ENCODE results near the gene ARAP1.

ARAP1 gene

GRCh38 chr11:72673284-72673942 is 78.8 kb downstream of the ARAP1 start:
- no peak for DNase-seq (ENCODE audit: low read depth)
- no peak for TF ChIP-seq CTCF (conservative IDR thresholded peaks at IDR 0.05; ENCODE audit: low read length)
- no peak overlapping the region for H3K4me3 ChIP-seq (ENCODE audit: low read length)

DNA sequence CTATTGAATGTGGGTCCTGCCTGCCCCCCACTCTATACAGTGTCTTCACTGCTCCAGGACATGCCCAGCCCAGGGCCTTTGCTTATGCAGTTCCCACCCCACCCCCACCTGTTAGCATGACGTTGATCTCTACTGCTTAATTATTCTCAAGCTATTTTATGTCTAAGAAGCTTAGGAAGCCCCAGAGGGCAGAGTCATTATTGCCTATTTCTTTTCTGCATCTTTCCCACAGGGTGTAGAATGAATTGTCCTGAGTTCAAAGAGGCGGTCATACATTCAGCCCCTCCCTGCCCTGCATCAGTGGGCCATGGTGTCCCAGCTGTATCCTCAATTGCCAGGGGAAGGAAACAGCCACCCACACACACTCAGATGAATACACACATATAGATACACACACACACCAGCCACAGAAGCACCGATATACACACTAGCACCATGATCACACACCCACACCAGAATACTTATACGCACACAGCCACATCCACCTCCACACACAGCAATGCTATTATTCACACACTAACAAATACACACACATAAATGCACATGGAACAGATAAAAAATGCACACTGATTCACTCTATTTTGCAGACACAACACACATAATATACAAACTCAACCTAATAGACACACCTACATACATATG is 79.5 kb downstream of the ARAP1 start:
- DNase-seq (ENCODE audit: low read depth), result no peak
- no peak overlapping the region for H3K4me3 ChIP-seq (ENCODE audit: low read length)
- no peak for TF ChIP-seq CTCF (conservative IDR thresholded peaks at IDR 0.05; ENCODE audit: low read length)

DNA sequence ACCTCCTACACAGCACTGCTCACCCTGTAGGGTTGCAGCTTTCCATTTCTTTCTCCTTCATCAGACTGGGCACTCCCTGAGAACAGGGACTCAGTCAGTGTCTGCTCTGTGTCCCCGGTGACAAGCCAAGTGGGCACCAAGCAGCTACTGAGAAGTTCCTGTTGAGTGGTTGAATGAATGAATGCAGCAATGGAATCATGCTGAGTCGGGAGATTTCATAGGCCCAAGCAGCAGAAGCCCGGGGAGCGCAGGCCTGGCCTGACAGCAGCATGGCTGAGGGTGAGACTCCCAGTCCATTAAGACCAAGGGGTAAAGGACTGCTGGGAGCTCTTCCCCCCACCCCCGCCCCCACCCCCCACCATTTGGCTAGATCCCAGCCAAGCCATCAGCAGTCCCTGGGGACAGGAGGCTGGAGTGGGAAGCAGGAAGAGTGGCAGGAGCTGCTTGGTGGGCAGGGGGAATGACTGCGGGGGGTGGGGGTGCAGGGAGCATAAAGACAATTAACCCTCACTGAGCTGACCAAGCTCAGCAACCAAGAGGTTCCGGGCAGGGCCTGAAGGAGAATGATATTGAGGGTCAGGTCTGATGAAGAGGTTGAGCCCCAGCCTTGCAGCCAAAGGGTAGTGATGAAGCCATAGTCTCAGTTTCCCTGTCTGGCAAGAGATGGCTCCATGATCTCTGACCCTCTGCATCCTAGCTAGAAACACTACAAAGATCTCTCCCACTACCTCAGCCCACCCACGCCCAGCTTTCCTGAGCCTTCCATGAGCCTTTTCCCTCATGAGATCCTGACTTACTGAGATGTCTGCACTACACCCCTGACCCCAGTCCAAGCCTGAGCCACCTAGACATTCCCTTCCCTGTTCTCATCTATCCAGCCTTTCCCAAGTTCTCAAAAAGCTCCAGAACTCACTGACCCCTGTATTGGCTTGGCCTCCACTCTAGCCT is 80.8 kb downstream of the ARAP1 start:
- no peak for TF ChIP-seq CTCF (conservative IDR thresholded peaks at IDR 0.05; ENCODE audit: low read length)
- no peak for DNase-seq (ENCODE audit: low read depth)
- no peak overlapping the region for H3K4me3 ChIP-seq (ENCODE audit: low read length)

DNA sequence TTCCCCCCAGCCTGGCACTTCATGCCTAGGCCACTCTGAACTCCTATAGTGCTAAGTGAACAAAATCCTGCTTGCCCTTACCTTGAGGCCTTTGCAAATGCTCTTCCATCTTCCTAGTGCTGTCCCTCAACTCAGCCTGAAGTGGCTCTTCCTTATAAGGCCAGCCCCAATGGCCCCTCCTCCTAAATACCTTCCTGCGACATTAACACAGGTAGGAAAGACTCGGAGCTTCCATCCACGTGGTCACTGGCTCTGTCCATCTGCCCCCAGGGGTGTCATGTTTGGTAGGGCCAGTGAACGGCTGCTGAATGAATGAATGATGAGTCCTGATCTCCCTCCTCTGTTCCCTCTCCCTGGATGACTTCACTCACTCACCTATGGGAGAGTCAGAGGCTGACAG is 82.2 kb downstream of the ARAP1 start:
- no peak for DNase-seq (ENCODE audit: low read depth)
- H3K4me3 ChIP-seq (ENCODE audit: low read length), result no peak overlapping the region
- TF ChIP-seq CTCF (conservative IDR thresholded peaks at IDR 0.05; ENCODE audit: low read length), result no peak

GRCh38 chr11:72669527-72669926 is 82.7 kb downstream of the ARAP1 start:
- DNase-seq (ENCODE audit: low read depth), result no peak
- no peak overlapping the region for H3K4me3 ChIP-seq (ENCODE audit: low read length)
- TF ChIP-seq CTCF (conservative IDR thresholded peaks at IDR 0.05; ENCODE audit: low read length), result no peak

- TF ChIP-seq CTCF (conservative IDR thresholded peaks at IDR 0.05; ENCODE audit: low read length), result no peak
These were observed 83.4 kb downstream of the ARAP1 start for GRCh38 chr11:72668629-72669347.

More at GRCh38 chr11:72668629-72669347, 83.4 kb downstream of the ARAP1 start:
- no peak for DNase-seq (ENCODE audit: low read depth)
- no peak overlapping the region for H3K4me3 ChIP-seq (ENCODE audit: low read length)

Data from AG10803 (cell line).